ENCODE data around the gene FUBP1. TPM values are rescaled to one million over a fixed set of nuclear protein-coding genes. Genes with fewer than 3 reads are reported as not detected.

Gene FUBP1
- polyA plus RNA-seq, 3 donors = 287 to 396 (median 336) TPM

GRCh38 chr1:77966291-77966690, 12.6 kb downstream of the FUBP1 start:
- no peak for DNase-seq (ENCODE audit: extremely low read depth in 1 of 11, low read depth in 9 of 11, low spot score in 4 of 11)

GRCh38 chr1:77961392-77961791, 17.5 kb downstream of the FUBP1 start:
- DNase-seq (ENCODE audit: extremely low read depth in 1 of 11, low read depth in 9 of 11, low spot score in 4 of 11) = no peak

- no peak for DNase-seq (ENCODE audit: extremely low read depth in 1 of 11, low read depth in 9 of 11, low spot score in 4 of 11)
These were observed 20.0 kb downstream of the FUBP1 start for GRCh38 chr1:77958850-77959249.

GRCh38 chr1:77958391-77958790, 20.5 kb downstream of the FUBP1 start:
- DNase-seq (ENCODE audit: extremely low read depth in 1 of 11, low read depth in 9 of 11, low spot score in 4 of 11) = no peak

GRCh38 chr1:77956464-77956863, 22.4 kb downstream of the FUBP1 start:
- no peak for DNase-seq (ENCODE audit: extremely low read depth in 1 of 11, low read depth in 9 of 11, low spot score in 4 of 11)

DNA sequence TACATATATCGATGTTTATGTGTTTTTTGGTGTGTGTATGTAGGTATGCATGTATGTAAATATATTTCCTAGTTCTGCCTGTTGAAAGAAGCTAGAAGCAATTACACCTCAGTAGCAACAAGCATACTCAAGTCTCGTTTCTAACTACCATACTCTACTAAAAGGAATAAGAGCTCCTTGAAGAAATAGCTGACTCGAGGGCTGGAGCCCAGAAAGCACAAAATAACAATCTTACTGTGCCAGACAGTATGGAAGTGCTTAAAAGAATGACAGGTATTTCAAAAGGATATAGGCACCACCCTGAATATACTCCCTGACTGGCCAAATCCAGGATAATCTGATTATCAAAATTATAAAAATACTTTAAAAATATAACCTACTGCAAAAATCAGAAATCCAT, 23.2 kb downstream of the FUBP1 start:
- no peak for DNase-seq (ENCODE audit: extremely low read depth in 1 of 11, low read depth in 9 of 11, low spot score in 4 of 11)

DNA sequence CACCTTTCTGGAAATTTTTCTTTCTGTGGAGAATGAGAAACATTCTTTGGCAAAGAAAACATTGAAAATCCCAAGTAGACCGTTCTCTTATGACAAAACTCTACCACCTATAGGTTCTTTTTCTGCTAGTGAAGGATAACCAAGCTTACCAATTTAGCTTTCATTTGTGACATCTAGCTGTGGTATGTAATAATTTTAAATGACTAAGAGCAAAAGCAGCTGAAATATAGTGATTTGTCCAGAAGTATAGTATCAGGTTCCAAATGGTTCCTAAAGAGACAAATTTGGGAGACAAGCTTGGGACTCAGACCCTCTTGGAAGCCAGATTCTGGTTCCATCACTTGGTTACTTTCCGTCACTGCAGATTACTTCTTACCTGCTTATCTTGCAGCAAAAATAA, 24.4 kb downstream of the FUBP1 start:
- no peak for DNase-seq (ENCODE audit: extremely low read depth in 1 of 11, low read depth in 9 of 11, low spot score in 4 of 11)

- no peak for DNase-seq (ENCODE audit: extremely low read depth in 1 of 11, low read depth in 9 of 11, low spot score in 4 of 11)
These were observed 25.0 kb downstream of the FUBP1 start for GRCh38 chr1:77953907-77954306.

DNA sequence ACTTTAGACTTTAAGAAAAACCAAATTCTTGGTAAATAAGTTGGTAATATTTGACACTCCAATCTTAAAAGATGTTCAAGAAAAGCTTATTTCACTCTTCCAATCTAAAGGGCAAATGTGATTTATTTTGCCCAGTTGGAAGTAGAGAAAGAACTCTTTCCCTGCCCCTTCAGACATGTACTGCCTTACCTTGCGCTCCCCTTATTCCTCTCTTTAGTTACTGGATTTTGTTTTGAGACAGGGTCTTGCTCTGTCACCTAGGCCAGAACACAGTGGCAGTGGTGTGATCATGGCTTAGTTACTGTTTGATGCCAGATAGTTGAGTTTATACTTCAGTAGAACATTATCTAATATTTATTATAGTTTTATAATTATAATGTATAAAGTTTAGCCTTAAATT, 27.5 kb downstream of the FUBP1 start:
- DNase-seq (ENCODE audit: extremely low read depth in 1 of 11, low read depth in 9 of 11, low spot score in 4 of 11) = no peak

DNA sequence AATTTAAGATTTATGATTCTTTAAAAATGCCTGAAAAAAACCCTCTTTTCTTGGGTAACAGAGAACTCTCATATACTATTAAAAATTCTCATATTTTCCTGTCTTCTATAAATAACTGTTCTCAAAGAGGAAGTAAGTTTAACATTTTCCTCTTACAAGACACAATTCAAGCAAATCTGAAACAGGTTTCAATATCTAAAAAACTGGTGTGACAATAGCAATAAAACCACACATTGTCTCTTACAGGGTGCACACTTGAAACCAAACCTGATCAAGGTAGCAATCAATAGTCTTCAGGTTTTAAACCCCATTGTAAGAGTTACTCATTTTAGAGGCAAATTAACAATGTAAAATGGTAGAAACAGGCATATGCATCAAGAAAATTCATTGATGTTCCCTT, 28.0 kb downstream of the FUBP1 start:
- no peak for DNase-seq (ENCODE audit: extremely low read depth in 1 of 11, low read depth in 9 of 11, low spot score in 4 of 11)

DNA sequence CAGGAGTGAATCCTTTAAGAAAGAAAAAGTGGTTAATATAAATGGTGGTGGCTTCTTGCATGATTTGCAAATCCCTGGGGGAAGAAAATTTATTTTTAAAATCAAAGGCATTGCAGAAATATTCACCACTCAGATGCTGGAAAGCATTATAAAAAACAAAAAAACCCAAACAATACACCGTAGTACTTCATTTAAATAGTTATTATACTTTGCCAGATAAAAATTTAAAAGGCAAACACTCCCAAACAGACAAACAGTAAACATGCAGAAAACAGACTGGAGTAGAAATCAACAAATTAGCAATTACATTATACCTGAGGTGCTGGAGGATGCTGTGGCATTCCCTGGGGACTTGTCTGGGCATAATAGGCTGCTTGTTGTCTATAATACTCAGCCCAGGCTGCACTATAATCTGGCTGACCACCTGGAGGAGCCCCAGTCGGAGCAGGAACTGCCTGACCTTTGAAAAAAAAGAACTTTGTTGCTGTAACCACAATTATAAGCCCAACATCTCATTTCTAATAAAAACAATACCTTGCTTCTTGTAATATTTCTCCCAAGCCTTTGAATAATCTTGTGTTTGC, 29.9 kb downstream of the FUBP1 start:
- no peak for DNase-seq (ENCODE audit: extremely low read depth in 1 of 11, low read depth in 9 of 11, low spot score in 4 of 11)

GRCh38 chr1:77945345-77945744, 33.5 kb downstream of the FUBP1 start:
- DNase-seq (ENCODE audit: extremely low read depth in 1 of 11, low read depth in 9 of 11, low spot score in 4 of 11) = no peak

DNA sequence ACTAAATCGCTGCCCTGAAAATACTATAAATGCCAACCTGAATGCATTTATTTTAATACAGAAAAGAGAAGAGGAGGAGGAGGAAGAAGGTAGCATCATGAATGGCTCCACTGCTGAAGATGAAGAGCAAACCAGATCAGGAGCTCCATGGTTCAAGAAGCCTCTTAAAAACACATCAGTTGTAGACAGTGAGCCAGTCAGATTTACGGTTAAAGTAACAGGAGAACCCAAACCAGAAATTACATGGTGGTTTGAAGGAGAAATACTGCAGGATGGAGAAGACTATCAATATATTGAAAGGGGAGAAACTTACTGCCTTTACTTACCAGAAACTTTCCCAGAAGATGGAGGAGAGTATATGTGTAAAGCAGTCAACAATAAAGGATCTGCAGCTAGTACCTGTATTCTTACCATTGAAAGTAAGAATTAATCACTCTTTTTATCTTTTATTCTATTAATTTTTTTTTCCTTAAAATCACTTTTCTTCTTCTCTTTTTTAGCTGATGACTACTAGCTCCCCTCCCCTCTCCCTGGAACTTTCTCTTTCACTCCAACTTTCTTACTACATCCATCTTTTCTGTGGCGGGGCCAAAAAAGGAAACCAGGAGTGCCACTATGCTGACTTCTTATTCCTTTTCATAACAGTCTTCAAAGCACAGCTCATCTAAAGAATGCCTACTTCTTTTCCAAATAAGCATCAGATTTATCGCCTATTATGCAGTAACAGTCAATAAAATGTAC, 36.3 kb downstream of the FUBP1 start:
- DNase-seq (ENCODE audit: extremely low read depth in 1 of 11, low read depth in 9 of 11, low spot score in 4 of 11) = no peak

DNA sequence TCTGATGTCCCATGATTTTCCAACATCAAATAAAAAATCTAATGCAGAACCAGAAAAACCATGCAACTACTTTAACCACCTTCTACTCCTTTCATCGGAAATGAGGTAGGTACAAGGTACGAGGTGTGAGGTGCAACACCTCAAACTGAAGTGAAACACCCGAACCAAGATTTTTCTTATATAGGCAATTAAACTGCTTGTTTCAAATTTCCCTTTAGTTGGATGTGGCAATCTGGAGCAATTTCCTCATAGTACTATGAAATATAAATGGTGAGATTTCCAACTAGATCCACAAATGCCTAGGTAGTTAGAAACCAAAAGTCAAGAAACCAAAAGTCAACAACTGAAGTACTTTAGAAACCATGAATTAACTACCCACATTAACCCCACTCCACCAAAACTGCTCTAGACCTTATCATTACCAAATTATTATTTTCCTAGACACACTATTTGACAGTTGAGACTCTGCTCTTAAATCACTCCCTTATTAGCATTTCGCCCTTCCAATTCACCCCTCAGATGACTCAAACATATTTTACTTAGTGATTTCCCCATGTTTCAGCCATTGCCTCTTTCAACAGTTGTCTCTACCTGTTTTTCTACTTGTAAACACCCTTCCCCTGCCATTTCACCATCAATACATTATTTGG, 37.8 kb downstream of the FUBP1 start:
- no peak for DNase-seq (ENCODE audit: extremely low read depth in 1 of 11, low read depth in 9 of 11, low spot score in 4 of 11)

DNA sequence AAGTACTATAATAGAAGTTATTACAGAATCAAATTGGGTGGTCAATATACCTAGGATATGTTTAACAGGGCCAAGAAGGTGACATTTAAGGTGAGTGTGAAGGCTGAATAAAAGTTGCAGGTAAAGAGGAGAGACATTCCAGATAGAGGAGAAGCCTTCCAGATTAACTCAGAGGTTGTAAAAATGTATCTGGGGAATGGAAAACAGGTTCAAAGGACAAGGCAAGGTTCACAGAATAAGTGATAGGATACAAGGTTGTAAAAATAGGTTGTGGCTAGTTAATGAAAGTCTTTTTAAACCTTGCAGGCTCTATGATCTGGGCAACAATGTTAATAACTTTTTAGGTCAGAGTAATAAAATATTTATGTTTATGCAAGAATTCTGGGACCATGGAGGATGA, 40.2 kb downstream of the FUBP1 start:
- no peak for DNase-seq (ENCODE audit: extremely low read depth in 1 of 11, low read depth in 9 of 11, low spot score in 4 of 11)

DNA sequence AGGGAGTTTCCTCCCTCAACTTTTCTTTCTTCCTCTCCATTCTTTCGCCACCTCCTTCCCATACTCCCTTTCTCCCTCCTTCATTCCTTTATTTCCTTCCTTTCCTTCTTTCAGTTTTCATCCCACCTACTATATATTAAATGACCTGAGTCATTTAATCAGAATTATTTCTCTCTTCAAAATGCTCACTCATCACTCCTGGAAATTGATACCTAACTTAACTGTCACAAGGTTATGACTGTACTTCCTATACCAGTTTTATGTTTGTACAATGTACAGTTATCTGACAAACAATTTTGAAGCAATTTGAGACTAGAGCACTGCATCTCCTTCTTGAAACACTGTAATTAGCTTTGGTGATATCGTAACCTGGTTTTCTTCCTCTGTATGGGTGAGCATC, 49.1 kb downstream of the FUBP1 start:
- no peak for DNase-seq (ENCODE audit: extremely low read depth in 1 of 11, low read depth in 9 of 11, low spot score in 4 of 11)

DNA sequence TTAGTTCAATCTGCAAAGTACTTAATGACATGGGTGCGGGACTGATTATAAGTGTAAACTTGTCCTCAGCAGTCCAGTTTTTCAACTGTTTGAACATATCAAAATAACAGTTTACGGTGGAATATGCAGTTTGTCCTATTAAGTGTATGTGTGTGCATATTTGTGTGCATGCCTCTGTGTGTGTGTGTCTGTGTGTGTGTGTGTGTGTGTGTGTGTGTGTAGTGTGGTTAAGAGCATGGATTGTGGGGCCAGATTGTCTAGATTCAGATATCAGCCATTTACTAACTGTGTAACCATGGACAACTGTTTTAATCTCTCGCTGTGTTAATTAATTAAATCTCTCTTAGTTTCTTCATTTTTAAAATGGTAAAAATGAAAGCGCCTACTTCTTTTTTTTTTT, 51.5 kb downstream of the FUBP1 start:
- DNase-seq (ENCODE audit: extremely low read depth in 1 of 11, low read depth in 9 of 11, low spot score in 4 of 11) = no peak

DNA sequence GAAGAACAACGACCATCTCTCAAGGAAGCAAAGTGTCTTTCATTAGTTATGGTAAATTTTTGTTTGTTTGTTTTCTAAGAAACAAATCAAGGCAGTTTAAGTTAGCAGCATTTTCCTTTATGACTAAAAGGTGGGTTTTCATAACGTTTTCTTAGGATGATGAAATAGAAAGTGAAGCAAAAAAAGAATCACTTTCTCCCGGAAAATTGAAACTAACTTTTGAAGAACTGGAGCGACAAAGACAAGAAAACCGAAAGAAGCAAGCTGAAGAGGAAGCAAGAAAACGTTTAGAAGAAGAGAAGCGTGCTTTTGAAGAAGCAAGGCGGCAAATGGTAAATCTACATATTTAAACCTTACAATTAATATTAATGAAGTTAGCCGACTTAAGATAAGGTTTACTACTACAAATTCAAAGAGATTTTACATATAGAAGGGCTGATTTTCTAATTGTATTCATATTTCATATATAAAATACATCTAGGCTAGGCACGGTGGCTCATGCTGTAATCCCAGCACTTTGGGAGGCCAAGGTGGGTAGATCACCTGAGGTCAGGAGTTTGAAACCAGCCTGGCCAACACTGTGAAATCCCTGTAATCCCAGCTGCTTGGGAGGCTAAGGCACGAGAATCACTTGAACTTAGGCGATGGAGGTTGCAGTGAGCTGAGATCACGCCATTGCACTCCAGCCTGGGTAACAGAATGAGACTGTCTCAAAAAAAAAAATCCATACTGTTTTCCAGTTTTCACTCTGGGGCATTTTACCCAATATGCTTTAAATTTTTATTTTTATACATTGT, 52.1 kb downstream of the FUBP1 start:
- DNase-seq (ENCODE audit: extremely low read depth in 1 of 11, low read depth in 9 of 11, low spot score in 4 of 11) = no peak

GRCh38 chr1:77925956-77926355, 52.9 kb downstream of the FUBP1 start:
- no peak for DNase-seq (ENCODE audit: extremely low read depth in 1 of 11, low read depth in 9 of 11, low spot score in 4 of 11)

DNA sequence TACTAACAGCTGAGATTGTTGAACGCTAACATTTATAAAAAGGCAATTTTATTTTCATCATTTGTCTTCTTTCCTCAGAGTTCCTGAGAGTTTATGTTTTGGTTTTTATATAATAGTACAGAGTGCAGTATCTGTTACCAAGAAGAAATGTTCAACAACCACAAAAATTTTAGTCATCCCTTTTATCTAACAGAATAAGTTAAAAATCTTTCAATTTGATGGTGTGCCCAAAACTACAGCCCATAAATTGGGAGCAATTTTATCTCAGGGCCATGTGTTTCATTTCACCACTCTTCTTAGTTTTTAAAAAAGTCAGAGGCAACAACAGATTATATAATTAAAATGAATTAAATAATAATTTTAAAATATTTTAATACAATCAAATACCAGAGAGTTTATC, 53.4 kb downstream of the FUBP1 start:
- DNase-seq (ENCODE audit: extremely low read depth in 1 of 11, low read depth in 9 of 11, low spot score in 4 of 11) = peak in 1 of 11 donors; percentile 36
